K562 (cell line): ENCODE results near the gene AGRN. TPM values are rescaled to one million over a fixed set of nuclear protein-coding genes. Genes with fewer than 3 reads are reported as not detected.

Experiments
- ATAC-seq: fragments of 200-7000 bp; cut with Tn5 transposase; 3 replicates; pipeline ENCODE4 v1.9.1; 2020; ENCODE audit warnings: moderate library complexity
- BruUV-seq: library from RNA; stranded (reverse); fragments of 400-500 nt; replicated peaks from 2 replicates; lab custom pipeline; 2021; lab: Mats Ljungman, UMichigan
- CTCF ChIA-PET: fragments of 300-600 bp; formaldehyde crosslinking; extraction: SDS; loops from one replicate; lab custom pipeline; 2021; ENCODE audit warnings: low intra/inter-chr PET ratio; lab: Yijun Ruan, JAX
- POLR2A ChIA-PET: fragments of 300-600, 350-650 bp; sonication (Branson Sonifier 250); formaldehyde crosslinking; extraction: SDS; loops from one replicate; lab custom pipeline; 2021; ENCODE audit warnings: antibody characterized with exemption, inconsistent platforms; lab: Yijun Ruan, JAX
- DNase-seq, 4 experiments: peaks; one replicate each; pipeline versions ENCODE4 v3.0.0 to v3.0.0-alpha.2; 2011 to 2018; ENCODE audit warnings: low spot score in 3 of 4, mixed read lengths in 3 of 4; ENCODE audit errors: extremely low read depth in 1 of 4
- FAIRE-seq: peaks from 2 replicates; lab custom pipeline; 2011; peaks lifted over from hg19 to GRCh38; lab: Jason Lieb, UNC
- H2AFZ ChIP-seq: 2 replicates; pipeline ENCODE4 v1.6.0; 2011; ENCODE audit warnings: low read depth, low read length, control low read depth, inconsistent platforms
- H3K27ac ChIP-seq: fragments of 200-600 bp; 3 replicates; pipeline ENCODE4 v1.8.0; 2011; ENCODE audit warnings: low read depth, mild to moderate bottlenecking, control low read depth, inconsistent platforms, low read length, moderate library complexity, mixed read lengths; ENCODE audit errors: extremely low read depth
- H3K27me3 ChIP-seq, 2 experiments: fragments of 300-600 bp in 1 of 2; 2 replicates in 1 of 2; 3 replicates in 1 of 2; pipeline versions ENCODE4 v1.6.0 to v1.8.0; 2011; ENCODE audit warnings: inconsistent platforms in 2 of 2, low read length in 2 of 2, mild to moderate bottlenecking in 1 of 2, mixed read lengths in 1 of 2, moderate library complexity in 1 of 2; ENCODE audit not compliant: control insufficient read depth in 2 of 2, insufficient read depth in 2 of 2
- H3K36me3 ChIP-seq: fragments of 300-600 bp; 3 replicates; pipeline ENCODE4 v1.8.0; 2011; ENCODE audit warnings: mild to moderate bottlenecking, low read length, inconsistent platforms; ENCODE audit not compliant: control insufficient read depth, insufficient read depth
- H3K4me1 ChIP-seq, 2 experiments: fragments of 200-600 bp in 1 of 2; replicated peaks in 1 of 2; 2 replicates in 1 of 2; 3 replicates in 1 of 2; pipeline versions ENCODE4 v1.5.1 to v1.8.0; 2011; ENCODE audit warnings: inconsistent platforms in 2 of 2, low read length in 2 of 2, mild to moderate bottlenecking in 1 of 2, mixed read lengths in 1 of 2, moderate library complexity in 1 of 2; ENCODE audit not compliant: control insufficient read depth in 2 of 2, insufficient read depth in 2 of 2
- H3K4me2 ChIP-seq: 2 replicates; pipeline ENCODE4 v1.6.1; 2011; ENCODE audit warnings: low read length, control low read depth, inconsistent platforms, mixed read lengths; ENCODE audit not compliant: insufficient read depth
- H3K4me3 ChIP-seq: fragments of 200-600 bp; sonication (generic), shearing (Covaris generic); 2 replicates; pipeline ENCODE4 v1.5.1; 2016; ENCODE audit warnings: control low read depth, inconsistent platforms
- H3K79me2 ChIP-seq: fragments of 200-600 bp; 3 replicates; pipeline ENCODE4 v1.8.0; 2011; ENCODE audit warnings: low read length, inconsistent platforms; ENCODE audit not compliant: control insufficient read depth, insufficient read depth
- H3K9ac ChIP-seq, 2 experiments: 2 replicates each; pipeline versions ENCODE4 v1.6.0 to v1.6.1; 2011; ENCODE audit warnings: low read depth in 2 of 2, low read length in 2 of 2, control low read depth in 1 of 2, inconsistent platforms in 1 of 2, mild to moderate bottlenecking in 1 of 2, mixed read lengths in 1 of 2; ENCODE audit not compliant: insufficient read depth in 1 of 2
- H3K9me1 ChIP-seq: one replicate; pipeline ENCODE4 v1.6.0; 2011; ENCODE audit warnings: inconsistent platforms, mild to moderate bottlenecking, low read length, moderate library complexity; ENCODE audit not compliant: control insufficient read depth, insufficient read depth
- H3K9me3 ChIP-seq: replicated peaks from 2 replicates; pipeline ENCODE4 v1.5.1; 2011; ENCODE audit warnings: low read depth, low read length, inconsistent platforms; ENCODE audit not compliant: control insufficient read depth, insufficient read depth
- H4K20me1 ChIP-seq: replicated peaks from 2 replicates; pipeline ENCODE4 v1.6.1; 2011; ENCODE audit warnings: low read length, inconsistent platforms, mixed read lengths; ENCODE audit not compliant: control insufficient read depth, insufficient read depth
- CCNT2 ChIP-seq: IDR thresholded peaks from 2 replicates; pipeline ENCODE4 v1.6.1; 2011; ENCODE audit warnings: borderline replicate concordance, low read depth, mild to moderate bottlenecking, moderate library complexity, mixed read lengths, low read length; ENCODE audit not compliant: insufficient read length; ENCODE audit errors: extremely low read depth
- DNMT1 ChIP-seq: fragments of 450-650 bp; IDR thresholded peaks from 2 replicates; pipeline ENCODE4 v1.6.1; 2016; ENCODE audit warnings: antibody characterized with exemption, mild to moderate bottlenecking
- GATAD2B ChIP-seq: fragments of 450-650 bp; IDR thresholded peaks from 2 replicates; pipeline ENCODE4 v1.6.1; 2017; ENCODE audit warnings: mild to moderate bottlenecking, borderline replicate concordance
- HDAC8 ChIP-seq: fragments of 450-650 bp; IDR thresholded peaks from 2 replicates; pipeline ENCODE4 v1.6.1; 2016; ENCODE audit warnings: mild to moderate bottlenecking, missing genetic modification characterization, moderate library complexity, missing compliant biosample characterization
- HNRNPL ChIP-seq: fragments of 200-400 bp; formaldehyde crosslinking; IDR thresholded peaks from 2 replicates; pipeline ENCODE4 v1.6.1; 2017; ENCODE audit warnings: low read depth, mild to moderate bottlenecking, low read length
- HSF4 ChIP-seq: fragments of 250-450 bp; sonication (Bioruptor Pico); IDR thresholded peaks from 2 replicates; pipeline ENCODE4 v2.1.2; 2022; ENCODE audit warnings: mild to moderate bottlenecking, moderate library complexity, borderline replicate concordance
- NONO ChIP-seq, 2 experiments: fragments of 200-400 bp in 1 of 2; fragments of 450-650 bp in 1 of 2; formaldehyde crosslinking in 1 of 2; IDR thresholded peaks; 2 replicates each; pipeline ENCODE4 v1.6.1; 2017; ENCODE audit warnings: low read depth in 2 of 2, mild to moderate bottlenecking in 2 of 2, moderate library complexity in 2 of 2, low read length in 1 of 2
- SRSF9 ChIP-seq: fragments of 200-400 bp; formaldehyde crosslinking; IDR thresholded peaks from 2 replicates; pipeline ENCODE4 v1.6.1; 2017; ENCODE audit warnings: low read depth, low read length, borderline replicate concordance
- ZBTB7A ChIP-seq: IDR thresholded peaks from 2 replicates; pipeline ENCODE4 v1.6.1; 2011; ENCODE audit warnings: low read depth, mild to moderate bottlenecking, low read length, moderate library complexity, borderline replicate concordance; ENCODE audit not compliant: control insufficient read depth
- WGBS: fragments of 100-300 bp; shearing (Covaris generic); methylation state at CpG from one replicate; pipeline ENCODE4 v1.1.6; 2016; ENCODE audit warnings: low coverage, mixed read lengths; ENCODE audit not compliant: insufficient coverage; ENCODE audit errors: missing lambda C conversion rate; 5-methylcytosine and 5-hydroxymethylcytosine counted together
- in situ Hi-C: fragments of 300-500 bp; cut with MboI; formaldehyde crosslinking; loops from 4 replicates; pipeline ENCODE4 v1.15.0; 2018; ENCODE audit warnings: inconsistent platforms, mixed read lengths
- intact Hi-C: fragments of 100-400 bp; cut with micrococcal nuclease; formaldehyde crosslinking; loops from 2 replicates; pipeline ENCODE4 v1.14.2; 2022
- polyA plus RNA-seq, 8 experiments: library from polyadenylated mRNA; depleted of rRNA in 4 of 8; stranded (reverse) in 5 of 8; unstranded in 3 of 8; fragments of >200 nt; fragmentation: Nextera tagmentation in 2 of 8; fragmentation: Illumina TruSeq in 1 of 8; extraction: Ambion mirVana in 2 of 8; extraction: Trizol in 1 of 8; gene quantifications; 2 replicates each; pipeline versions ENCODE4 v1.2.1 to v1.2.3, GENCODE V29; 2011 to 2014; ENCODE audit warnings: inconsistent platforms in 1 of 8, missing spikeins in 1 of 8
- total RNA-seq, 7 experiments: library from RNA; depleted of rRNA in 6 of 7; stranded (reverse); fragments of >200 nt in 6 of 7; fragmentation: Illumina TruSeq in 2 of 7; extraction: Trizol in 2 of 7; gene quantifications; 2 replicates each; pipeline versions ENCODE4 v1.2.1 to v1.2.3, GENCODE V29; 2011 to 2021; ENCODE audit warnings: low replicate concordance in 1 of 7
- TF ChIP-seq, protein P1 (sequence below): fragments of 450-650 bp; formaldehyde crosslinking; IDR thresholded peaks from 2 replicates; pipeline ENCODE4 v1.4.0; 2020; ENCODE audit warnings: mild to moderate bottlenecking, mixed read lengths
- TF ChIP-seq, protein P2 (sequence below): fragments of 200-800 bp; sonication (Bioruptor generic); IDR thresholded peaks from 2 replicates; pipeline ENCODE4 v1.6.1; 2017; ENCODE audit warnings: missing genetic modification characterization, missing compliant biosample characterization
- TF ChIP-seq, protein P3 (sequence below): fragments of 250-450 bp; sonication (Bioruptor Pico); IDR thresholded peaks from 2 replicates; pipeline ENCODE4 v1.8.0; 2022; ENCODE audit warnings: inconsistent platforms

AGRN gene
- total and polyA plus RNA-seq, 9 of the 15 experiments (the other 6 are each of a cell fraction or from before 2014, with no cell fraction given): 0.04 to 111 (median 18.1) TPM

GRCh38 chr1:1041092-1041523 lies 21.2 kb downstream of the AGRN start:
- H3K27ac ChIP-seq: no peak overlapping the region
- H2AFZ ChIP-seq: no peak overlapping the region
- no peaks in the 10 kb centered on the region for H3K27me3 ChIP-seq
- no peaks in the 10 kb centered on the region for H3K9me3 ChIP-seq
- H3K9ac ChIP-seq: peak overlapping the region in 1 of 2 experiments; percentile 35; a peak in 2 of 4 replicates
- peak; percentile 5; the same call in 1 of the 3 replicates for ATAC-seq
- H4K20me1 ChIP-seq: peaks cover 18% of the 10 kb centered on the region
- peaks cover 8 to 82% of the 10 kb centered on the region in 2 experiments; a peak in 4 of 5 replicates for H3K4me1 ChIP-seq
- no peak overlapping the region; the same call in 1 of the 2 replicates for H3K4me2 ChIP-seq
- ChIA-PET CTCF (no interaction called here), POLR2A (interaction anchor here (0.5 to 1.1 kb wide), 6 partner anchors 10 to 28 kb away, joined by 3 to 4 read pairs (median 4); partner anchors contain the start of genes AGRN and ISG15)
- H3K79me2 ChIP-seq: no peaks in the 10 kb centered on the region; the same call in 2 of the 3 replicates
- BruUV-seq: no TSS peak
- H3K4me3 ChIP-seq: no peak overlapping the region
- in situ Hi-C loops (no loop called here), intact Hi-C loops (no loop called here)
- FAIRE-seq: no peak
- WGBS: 64% methylated on average over 33 of the region's 60 CpGs
- H3K36me3 ChIP-seq: peaks cover 50% of the 10 kb centered on the region; the same call in 2 of the 3 replicates
- no peak for DNase-seq
- H3K9me1 ChIP-seq: no peaks in the 10 kb centered on the region
- TF ChIP-seq CCNT2: peak; percentile 8
- TF ChIP-seq, protein P1, sequence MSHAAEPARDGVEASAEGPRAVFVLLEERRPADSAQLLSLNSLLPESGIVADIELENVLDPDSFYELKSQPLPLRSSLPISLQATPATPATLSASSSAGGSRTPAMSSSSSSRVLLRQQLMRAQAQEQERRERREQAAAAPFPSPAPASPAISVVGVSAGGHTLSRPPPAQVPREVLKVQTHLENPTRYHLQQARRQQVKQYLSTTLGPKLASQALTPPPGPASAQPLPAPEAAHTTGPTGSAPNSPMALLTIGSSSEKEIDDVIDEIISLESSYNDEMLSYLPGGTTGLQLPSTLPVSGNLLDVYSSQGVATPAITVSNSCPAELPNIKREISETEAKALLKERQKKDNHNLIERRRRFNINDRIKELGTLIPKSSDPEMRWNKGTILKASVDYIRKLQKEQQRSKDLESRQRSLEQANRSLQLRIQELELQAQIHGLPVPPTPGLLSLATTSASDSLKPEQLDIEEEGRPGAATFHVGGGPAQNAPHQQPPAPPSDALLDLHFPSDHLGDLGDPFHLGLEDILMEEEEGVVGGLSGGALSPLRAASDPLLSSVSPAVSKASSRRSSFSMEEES (CRISPR knock-in tag): no peak
- TF ChIP-seq NONO (IDR thresholded peaks at IDR 0.05; ENCODE audit: low read depth in 2 of 2, low read length in 1 of 2): 0 out of 4 replicates have a peak, but pooled peaks of 1 of the 2 experiments have one; percentile 21
- no peak for TF ChIP-seq DNMT1
- no peak for TF ChIP-seq HSF4
- peak; percentile 79; the same call in 1 of the 2 replicates for TF ChIP-seq HNRNPL
- TF ChIP-seq, protein P2, sequence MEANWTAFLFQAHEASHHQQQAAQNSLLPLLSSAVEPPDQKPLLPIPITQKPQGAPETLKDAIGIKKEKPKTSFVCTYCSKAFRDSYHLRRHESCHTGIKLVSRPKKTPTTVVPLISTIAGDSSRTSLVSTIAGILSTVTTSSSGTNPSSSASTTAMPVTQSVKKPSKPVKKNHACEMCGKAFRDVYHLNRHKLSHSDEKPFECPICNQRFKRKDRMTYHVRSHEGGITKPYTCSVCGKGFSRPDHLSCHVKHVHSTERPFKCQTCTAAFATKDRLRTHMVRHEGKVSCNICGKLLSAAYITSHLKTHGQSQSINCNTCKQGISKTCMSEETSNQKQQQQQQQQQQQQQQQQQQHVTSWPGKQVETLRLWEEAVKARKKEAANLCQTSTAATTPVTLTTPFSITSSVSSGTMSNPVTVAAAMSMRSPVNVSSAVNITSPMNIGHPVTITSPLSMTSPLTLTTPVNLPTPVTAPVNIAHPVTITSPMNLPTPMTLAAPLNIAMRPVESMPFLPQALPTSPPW (CRISPR knock-in tag): peak; percentile 88
- TF ChIP-seq HDAC8 (tag): no peak
- TF ChIP-seq, protein P3, sequence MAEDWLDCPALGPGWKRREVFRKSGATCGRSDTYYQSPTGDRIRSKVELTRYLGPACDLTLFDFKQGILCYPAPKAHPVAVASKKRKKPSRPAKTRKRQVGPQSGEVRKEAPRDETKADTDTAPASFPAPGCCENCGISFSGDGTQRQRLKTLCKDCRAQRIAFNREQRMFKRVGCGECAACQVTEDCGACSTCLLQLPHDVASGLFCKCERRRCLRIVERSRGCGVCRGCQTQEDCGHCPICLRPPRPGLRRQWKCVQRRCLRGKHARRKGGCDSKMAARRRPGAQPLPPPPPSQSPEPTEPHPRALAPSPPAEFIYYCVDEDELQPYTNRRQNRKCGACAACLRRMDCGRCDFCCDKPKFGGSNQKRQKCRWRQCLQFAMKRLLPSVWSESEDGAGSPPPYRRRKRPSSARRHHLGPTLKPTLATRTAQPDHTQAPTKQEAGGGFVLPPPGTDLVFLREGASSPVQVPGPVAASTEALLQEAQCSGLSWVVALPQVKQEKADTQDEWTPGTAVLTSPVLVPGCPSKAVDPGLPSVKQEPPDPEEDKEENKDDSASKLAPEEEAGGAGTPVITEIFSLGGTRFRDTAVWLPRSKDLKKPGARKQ: peak; percentile 49; the same call in 1 of the 2 replicates
- TF ChIP-seq SRSF9: no peak
- peak; percentile 13; the same call in 1 of the 2 replicates for TF ChIP-seq ZBTB7A
- TF ChIP-seq GATAD2B: peak; percentile 37; the same call in 1 of the 2 replicates
